SHP77 (cell line): Measurements from ENCODE around the gene TMEM143.
A peak's percentile ranks its signal among the peaks of the same experiment; 100 is the strongest.

ENCODE experiments used
- DNase-seq, 2 experiments: peaks; one replicate each; lab custom pipeline; 2025; lab: John Stamatoyannopoulos, UW

Gene TMEM143

DNA sequence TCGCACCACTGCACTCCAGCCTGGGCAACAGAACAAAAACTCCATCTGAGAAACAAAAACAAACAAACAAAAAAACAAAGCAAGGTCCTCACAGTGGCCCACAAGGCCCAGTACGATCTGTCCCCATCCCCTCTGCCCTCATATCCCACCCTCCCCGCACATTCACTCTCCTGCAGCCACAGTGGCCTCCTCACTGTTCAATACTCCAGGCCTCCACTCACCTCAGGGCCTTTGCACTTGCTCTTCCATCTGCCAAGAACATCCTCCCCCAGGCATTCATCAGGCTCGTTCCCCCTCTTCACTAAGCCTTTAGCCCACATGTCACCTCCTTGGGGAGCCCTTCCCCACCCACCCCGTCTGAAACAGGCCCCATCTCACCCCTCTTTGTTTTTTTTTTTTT is 4.6 kb downstream of the TMEM143 start:
- no peak for DNase-seq

GRCh38 chr19:48355365-48355954 is 8.3 kb downstream of the TMEM143 start:
- no peak for DNase-seq

- no peak for DNase-seq
These were observed 9.3 kb downstream of the TMEM143 start for GRCh38 chr19:48354332-48354992.

DNA sequence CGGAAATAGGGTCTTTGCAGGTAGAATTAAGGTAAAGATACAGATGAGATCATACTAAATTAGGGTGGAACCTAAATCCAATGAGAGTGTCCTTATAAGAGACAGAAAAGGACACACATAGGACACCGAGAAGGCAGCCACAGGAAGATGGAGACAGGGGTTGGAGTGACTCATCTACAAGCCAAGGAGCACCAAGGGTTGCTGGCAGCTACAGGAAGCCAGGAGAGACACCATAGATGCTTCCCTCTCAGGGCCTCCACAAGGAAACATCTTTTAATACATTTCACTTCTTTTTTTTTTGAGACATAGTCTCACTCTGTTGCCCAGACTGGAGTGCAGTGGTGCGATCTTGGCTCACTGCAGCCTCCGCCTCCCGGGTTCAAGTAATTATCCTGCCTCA is 10.1 kb downstream of the TMEM143 start:
- no peak for DNase-seq

DNA sequence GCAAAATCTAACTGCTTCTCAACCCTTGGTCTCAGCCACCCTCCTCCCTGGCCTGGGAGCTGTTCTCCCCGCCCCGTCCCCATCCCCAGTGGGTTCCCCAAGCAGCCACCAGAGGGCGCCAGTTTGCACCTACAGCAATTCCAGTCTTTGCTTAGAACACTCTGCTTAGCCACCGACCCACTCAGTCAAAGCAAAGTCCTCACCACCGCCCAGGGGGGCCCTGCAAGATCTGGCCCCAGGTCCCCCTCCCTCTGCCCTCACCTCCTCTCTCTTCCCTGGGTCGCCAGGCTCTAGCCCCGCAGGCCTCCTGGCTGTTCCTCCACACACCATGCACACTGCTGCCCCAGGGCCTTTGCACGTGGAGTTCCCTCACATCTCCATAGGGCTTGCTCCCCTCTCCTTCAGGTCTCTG is 12.4 kb downstream of the TMEM143 start:
- peak; percentile 22 to 31 for DNase-seq

DNA sequence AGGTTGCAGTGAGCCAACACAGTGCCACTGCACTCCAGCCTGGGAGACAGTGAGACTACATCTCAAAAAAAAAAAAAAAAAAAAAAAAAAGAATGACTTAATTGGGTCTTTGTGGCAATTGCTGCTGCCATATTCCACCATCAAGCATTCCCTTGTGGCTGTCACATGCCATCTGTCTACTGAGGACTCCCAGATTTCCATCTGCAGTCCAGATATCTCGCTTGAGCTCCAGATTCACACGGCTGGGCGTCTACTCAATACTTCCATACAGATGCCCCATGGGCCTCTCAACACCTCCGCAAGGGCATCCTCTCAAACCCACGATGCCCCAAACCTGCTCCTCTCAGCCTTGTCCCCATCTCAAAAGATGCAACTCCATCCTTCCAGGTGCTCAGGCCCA is 12.9 kb downstream of the TMEM143 start:
- DNase-seq, result no peak

GRCh38 chr19:48348737-48349136 is 15.0 kb downstream of the TMEM143 start:
- DNase-seq, result no peak

DNA sequence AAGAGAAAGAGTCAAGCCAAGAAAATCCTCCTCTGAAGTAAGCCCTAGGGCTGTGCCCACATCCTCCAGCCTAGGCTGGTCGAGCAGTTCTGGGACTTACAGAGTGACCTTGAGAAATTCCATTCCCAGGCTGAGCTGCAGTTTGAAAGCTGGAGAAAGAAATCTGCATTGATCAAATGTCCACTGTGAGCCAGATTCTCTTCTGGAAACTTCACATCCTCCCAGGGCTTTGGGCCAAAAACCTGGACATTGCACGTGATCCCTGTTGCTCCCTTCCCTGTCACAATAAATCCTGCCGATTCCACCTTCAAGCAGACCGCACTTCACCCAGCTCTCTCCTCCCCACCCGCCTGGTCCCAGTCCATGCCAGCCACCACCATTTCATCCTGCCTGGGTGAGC is 15.7 kb downstream of the TMEM143 start:
- DNase-seq, result no peak

DNA sequence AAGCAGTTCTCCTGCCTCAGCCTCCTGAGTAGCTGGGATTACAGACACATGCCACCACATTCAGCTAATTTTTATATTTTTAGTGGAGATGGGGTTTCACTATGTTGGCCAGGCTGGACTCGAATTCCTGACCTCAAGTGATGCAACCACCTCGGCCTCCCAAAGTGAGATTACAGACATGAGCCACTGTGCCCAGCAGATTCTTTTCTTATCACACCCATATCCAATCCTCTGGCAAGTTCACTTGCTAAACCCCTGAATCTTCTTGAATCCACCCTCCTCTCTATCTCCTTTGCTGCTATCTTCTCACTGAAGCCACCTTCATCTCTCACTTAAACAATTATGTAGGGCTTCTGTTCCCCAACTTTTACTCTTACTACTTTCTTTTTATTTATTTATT is 17.5 kb downstream of the TMEM143 start:
- DNase-seq, result no peak

GRCh38 chr19:48344892-48345291 is 18.8 kb downstream of the TMEM143 start:
- DNase-seq, result peak in 1 of 2 experiments; percentile 4

GRCh38 chr19:48342841-48343540 is 20.7 kb downstream of the TMEM143 start:
- DNase-seq, result no peak

GRCh38 chr19:48342414-48342738 is 21.4 kb downstream of the TMEM143 start:
- no peak for DNase-seq

DNA sequence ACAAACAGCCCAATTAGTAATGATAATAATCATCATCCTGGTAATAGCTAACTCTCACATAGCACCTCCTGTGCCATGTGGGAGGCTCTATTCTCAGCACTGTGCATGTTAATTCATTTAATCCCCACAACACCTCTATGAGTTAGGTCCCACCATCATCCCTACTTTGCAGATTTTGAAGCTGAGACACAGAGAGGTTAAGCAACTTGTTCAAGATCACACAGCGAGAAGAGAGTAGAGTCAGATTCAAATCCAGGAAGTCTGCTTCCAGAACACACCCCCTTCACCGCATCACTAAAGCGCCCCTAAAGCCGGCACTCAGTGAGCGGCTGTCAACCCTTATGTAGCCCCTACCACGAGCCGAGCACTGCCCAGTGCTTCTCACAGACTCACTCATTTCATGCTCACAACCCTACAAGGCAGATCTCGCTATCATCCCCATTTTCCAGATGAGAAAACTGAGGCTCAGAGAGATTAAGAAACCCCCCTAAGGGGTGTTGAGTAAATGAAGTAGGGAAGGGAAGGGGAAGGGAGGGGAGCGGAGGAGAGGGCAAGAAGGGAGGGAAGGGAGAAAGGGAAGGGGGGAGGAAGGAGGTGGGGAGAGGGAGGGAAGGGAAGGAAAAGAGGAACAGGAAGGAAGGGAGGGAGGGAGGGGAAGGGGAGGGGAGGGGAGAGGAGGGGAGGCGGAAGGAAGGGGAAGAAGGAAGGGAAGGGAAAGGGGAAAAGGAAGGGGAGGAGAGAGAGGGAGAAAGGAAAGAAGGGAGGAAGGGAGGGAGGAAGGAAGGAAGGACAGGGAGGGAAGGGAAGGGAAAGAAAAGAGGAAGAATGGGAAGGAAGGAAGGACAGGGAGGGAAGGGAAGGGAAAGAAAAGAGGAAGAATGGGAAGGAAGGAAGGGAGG is 22.0 kb downstream of the TMEM143 start:
- no peak for DNase-seq

DNA sequence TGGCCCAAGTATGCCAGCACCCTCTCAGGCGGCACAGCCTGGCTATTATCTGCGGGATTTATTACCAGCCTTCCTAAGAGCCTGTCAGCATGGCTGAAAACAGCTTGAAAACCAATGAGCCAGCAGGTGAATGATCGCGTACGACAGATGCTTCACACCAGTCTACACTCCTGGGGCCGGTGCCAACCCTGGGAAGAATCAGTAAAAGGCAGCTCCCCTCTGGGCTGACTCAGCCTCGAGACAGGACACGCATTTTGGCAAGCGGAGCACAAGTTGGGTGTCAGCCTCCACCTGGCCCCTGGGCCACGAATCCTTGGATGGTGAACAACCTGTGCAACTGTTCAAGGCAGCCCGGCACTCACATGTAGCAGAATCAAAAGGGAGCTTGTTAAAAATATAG is 22.7 kb downstream of the TMEM143 start:
- peak; percentile 15 to 50 for DNase-seq

DNA sequence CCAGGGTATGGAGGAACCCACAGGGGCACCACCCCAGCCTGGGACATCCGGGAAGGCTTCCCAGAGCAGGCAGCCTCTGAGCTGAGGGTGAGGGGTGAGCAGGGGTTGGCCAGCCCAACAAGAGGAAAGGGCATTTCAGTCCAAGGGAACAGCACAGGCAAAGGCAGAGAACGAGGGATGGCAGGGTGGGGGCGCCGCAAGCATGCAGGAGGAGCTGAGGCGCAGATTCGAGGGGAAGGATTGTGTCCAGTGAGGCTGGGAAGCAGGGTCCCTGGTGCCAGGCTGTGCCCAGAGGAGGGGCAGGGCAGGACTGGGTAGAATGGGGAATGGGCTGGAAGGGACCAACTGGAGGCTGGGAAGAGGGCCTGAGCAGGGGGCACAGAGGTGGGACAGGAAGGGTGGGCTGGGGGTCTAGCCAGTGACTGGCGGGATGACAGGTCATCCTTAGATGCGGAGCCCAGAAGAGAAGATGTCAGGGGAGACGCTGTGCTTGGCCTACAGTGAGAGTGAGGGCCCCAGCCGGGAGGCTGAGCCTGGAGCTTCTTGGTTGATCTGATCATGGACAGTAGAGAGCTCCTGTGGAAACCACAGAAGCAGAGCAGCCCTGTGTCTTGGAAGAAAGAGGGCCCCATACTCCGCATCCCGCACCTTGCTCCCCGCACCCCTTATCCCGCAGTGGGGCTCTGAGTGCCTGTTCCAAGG is 24.8 kb downstream of the TMEM143 start:
- DNase-seq, result no peak

DNA sequence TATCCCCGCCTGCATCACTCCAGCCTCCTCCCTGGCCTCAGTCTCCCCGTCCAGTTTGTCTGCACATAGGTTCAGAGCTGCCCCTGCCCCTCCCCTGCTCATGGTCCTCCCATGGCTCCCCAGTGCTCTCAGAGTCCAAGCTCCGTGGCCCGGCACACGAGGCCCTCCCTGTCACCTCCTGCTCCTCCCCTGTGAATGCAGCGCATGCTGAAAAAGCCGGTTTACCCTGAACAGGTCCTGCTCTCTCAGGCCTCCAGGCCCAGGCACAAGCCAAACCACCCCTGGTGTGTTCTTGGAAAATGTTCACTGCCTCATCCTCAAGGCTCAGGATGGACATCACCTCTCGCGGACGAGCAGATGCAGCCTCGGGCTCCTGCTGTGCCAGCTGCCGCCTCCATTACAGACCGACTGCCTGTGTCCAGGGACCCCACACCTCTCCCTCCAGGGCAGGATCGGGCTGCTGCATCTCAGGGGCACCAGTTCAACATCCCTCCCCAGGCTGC is 25.4 kb downstream of the TMEM143 start:
- DNase-seq, result no peak

DNA sequence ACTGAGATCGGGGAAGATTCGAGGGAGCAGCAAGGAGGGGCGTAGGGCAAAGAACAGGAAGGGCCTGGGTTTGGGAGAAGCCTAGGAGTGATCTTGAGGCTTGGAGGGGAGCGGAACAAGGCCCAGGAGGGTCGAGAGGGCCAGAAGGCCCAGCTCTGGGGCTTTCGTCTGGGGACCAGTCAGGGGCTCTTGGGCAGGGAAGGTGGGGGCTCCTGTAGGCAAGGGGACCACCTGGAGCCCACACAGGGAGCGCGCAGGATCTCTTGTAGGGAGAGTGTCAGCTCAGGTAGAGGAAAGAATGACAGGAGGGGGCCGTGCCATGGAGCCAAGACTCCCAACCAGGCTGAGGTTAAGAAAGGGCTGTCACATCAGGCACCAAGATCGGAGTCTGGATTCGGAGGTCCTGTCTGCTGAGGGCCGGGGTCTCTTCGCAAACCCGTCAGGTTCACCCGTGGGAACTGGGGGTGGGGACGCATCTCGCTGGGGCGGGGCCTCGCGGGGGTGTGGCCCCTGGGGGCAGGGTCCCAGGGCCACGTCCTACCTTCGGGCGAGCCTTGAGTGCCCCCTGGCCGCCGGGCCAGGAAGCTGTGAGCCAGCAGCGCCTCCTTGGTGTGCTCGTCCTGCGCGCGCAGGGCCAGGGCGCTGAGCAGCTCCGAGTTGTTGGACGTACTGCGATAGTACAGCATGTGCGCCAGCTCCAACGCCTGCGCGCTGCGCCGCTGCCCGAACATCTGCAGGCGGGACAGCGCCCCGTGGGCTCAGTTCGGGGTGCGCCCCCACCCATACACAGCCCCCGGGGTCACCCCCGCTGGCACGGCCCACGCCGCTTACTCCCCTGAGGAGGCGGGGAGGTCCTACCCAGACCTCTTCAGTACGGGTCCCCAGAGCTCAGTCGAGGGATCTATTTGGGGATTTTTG is 30.0 kb downstream of the TMEM143 start:
- DNase-seq, result peak; percentile 85 to 93

DNA sequence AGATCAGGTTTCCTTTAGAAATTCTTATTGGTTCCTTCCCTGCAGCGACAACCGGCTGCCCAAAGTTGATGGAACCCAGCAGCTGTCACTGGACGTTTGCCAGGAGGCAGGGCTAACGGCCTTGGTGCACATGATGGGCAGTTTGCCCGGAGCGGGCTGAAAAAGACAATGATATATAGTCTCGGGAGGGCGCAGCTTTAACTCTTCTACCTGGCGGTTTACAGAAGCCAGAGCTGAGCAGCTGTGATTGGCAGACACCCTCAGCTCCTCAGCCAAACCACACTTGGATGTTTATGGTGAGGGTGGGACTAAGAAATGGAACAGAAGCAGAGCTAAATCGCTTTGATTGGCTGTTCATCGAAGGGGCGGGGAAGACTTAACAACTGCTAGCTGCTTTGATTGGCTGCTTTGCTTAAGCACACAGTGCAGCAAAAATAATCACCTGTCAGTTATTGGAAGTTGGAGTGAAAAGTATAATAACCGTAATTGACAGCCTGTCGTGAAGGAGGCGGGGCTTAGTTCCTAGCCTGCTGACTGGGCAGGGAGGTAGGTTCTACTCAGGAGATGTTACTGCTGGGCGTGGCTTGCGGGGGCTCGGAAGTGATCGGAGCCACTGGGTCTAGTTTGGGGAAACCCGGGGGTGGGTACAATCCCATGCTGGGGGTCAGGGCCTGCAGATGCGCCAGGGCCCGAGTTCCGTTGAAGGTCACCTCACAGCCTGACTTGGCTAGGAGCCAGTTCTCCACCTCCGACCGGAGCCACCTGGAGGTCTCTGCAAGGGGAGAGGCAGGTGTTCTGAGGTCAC is 30.9 kb downstream of the TMEM143 start:
- DNase-seq, result peak; percentile 99

- DNase-seq, result no peak
These were observed 31.4 kb downstream of the TMEM143 start for GRCh38 chr19:48332351-48332661.
